Measurements from ENCODE around the gene TBC1D1.

The TBC1D1 gene

GRCh38 chr4:38084877-38085711 is 194.2 kb downstream of the TBC1D1 start:
- no peak for DNase-seq

- DNase-seq = no peak
These were observed 194.9 kb downstream of the TBC1D1 start for GRCh38 chr4:38085751-38086150.

- DNase-seq = no peak
These were observed 195.4 kb downstream of the TBC1D1 start for GRCh38 chr4:38086151-38086848.

- no peak for DNase-seq
These were observed 196.0 kb downstream of the TBC1D1 start for GRCh38 chr4:38086849-38087226.

- no peak for DNase-seq
These were observed 197.4 kb downstream of the TBC1D1 start for GRCh38 chr4:38088321-38088720.

- DNase-seq = no peak
These were observed 199.1 kb downstream of the TBC1D1 start for GRCh38 chr4:38089961-38090360.

- no peak for DNase-seq
These were observed 199.8 kb downstream of the TBC1D1 start for GRCh38 chr4:38090455-38091246.

- DNase-seq = no peak
These were observed 200.8 kb downstream of the TBC1D1 start for GRCh38 chr4:38091636-38092035.

GRCh38 chr4:38092701-38093100 is 201.8 kb downstream of the TBC1D1 start:
- DNase-seq = no peak

- DNase-seq = no peak
These were observed 203.5 kb downstream of the TBC1D1 start for GRCh38 chr4:38094419-38094818.

- no peak for DNase-seq
These were observed 204.8 kb downstream of the TBC1D1 start for GRCh38 chr4:38095691-38096090.

GRCh38 chr4:38097818-38098217 is 206.9 kb downstream of the TBC1D1 start:
- no peak for DNase-seq

- DNase-seq = no peak
These were observed 208.2 kb downstream of the TBC1D1 start for GRCh38 chr4:38099020-38099600.

GRCh38 chr4:38099908-38100407 is 209.1 kb downstream of the TBC1D1 start:
- peak; percentile 53 for DNase-seq

GRCh38 chr4:38100474-38101255 is 209.8 kb downstream of the TBC1D1 start:
- DNase-seq = no peak

GRCh38 chr4:38101563-38101962 is 210.7 kb downstream of the TBC1D1 start:
- peak; percentile 87 for DNase-seq

- DNase-seq = no peak
These were observed 212.2 kb downstream of the TBC1D1 start for GRCh38 chr4:38102957-38103588.

- no peak for DNase-seq
These were observed 214.8 kb downstream of the TBC1D1 start for GRCh38 chr4:38105475-38106220.

- DNase-seq = no peak
These were observed 215.4 kb downstream of the TBC1D1 start for GRCh38 chr4:38106311-38106710.

- DNase-seq = no peak
These were observed 216.1 kb downstream of the TBC1D1 start for GRCh38 chr4:38106886-38107514.

Measured in amniotic stem cell (primary cell).